ENCODE data around the gene TGM2.
"Not testable (repeated sequence)": the region's sequence is repeated elsewhere in the genome, so short reads cannot be mapped to it uniquely, and the experiment has no call there.

The TGM2 gene

DNA sequence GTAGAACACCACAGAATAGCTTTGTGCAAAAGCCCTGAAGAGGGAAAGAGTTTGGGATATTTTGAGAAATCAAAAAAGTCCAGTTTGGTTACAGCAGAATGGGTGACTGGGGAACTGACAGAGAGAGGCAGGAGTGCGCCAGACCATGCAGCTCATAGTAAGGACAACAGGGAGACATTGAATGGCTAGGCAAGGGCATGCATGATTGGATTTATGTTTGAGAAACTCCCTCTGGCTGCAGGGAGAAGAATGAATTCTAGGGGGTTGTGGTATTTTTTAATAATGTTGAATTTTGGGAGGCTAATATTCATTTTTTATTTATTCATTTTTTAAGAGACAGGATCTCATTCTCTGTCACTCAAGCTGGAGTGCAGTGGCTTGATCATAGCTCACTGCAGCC lies 49.9 kb downstream of the TGM2 start:
- Mint-ChIP-seq H3K9me3 (no peaks in the 10 kb centered on the region), H3K27me3 (no peaks in the 10 kb centered on the region), H3K4me3 (no peak overlapping the region), H3K4me1 (peaks cover 5% of the 10 kb centered on the region), H3K27ac (no peak overlapping the region)
- ATAC-seq (no peak), DNase-seq (no peak)

DNA sequence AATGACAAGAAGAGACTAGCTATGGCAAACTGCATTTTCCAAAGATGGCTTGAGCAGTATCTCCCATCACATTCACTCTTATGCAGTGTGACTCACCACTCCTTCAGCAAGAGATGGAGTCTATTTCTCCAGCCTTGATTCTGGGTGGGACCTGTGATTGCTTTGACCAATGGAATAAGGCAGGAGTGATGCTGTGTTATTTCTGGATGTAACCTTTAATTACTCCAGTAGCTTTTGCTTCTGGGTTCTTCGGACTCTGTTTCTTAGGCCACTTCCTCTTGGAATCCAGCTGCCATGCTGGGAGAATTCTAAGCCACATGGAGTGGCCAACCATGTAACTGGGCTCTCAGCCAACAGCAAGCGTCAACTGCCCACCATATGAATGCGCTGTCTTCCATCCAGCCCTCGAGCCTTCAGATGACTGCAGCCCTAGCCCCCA lies 50.7 kb downstream of the TGM2 start:
- Mint-ChIP-seq H3K4me3 (no peak overlapping the region), H3K9me3 (no peaks in the 10 kb centered on the region), H3K27ac (no peak overlapping the region), H3K4me1 (peaks cover 5% of the 10 kb centered on the region), H3K27me3 (no peaks in the 10 kb centered on the region)
- no peak for DNase-seq
- no peak for ATAC-seq

DNA sequence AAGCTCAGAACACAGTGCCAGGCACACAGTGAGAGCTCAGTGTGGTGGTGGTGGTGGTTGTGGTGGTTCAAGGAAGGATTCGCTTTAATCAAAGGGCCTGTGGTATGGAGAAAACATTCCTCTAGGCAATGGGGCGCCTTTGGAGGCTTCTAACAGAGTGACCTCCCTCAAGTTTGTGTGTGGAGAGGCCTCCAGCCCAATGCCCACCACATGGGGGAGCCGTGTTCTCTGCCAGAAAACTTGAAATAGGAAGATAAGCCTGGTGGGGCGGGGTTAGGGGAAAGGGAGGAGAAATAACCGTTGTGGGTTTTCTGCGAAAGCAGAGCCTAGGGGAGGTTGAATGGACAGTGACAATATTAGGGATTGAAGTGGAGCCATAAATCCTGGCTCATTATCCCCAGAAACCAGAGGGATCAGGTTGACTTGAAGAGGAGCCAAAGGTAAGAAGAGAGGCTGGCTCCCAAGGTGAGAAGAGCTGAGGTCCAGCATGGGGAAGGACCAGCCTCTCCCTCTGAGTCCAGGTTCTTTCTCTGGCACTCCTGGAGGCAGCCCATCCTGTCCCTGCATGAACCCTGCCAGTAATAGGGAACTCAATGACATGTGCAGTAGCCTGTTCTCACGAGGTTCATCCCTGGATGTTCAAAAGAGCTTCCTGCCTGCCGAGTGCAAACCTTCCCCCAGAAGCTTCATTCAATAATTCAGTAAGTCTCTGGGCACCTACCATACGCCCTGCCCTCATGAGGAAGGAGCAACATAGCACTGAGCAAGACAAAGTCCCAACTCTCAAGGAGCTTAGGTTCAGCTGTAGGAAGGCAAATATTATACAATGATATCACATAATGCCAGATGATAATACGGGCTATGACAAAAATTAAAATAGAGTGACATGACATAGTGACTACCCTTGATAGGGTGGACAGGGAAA lies 51.4 kb downstream of the TGM2 start:
- ATAC-seq (no peak), DNase-seq (no peak)
- H3K4me1 Mint-ChIP-seq, result peaks cover 5% of the 10 kb centered on the region
- peak overlapping the region; percentile 64 to 75 for H3K27ac Mint-ChIP-seq
- H3K27me3 Mint-ChIP-seq, result no peaks in the 10 kb centered on the region
- no peak overlapping the region for H3K4me3 Mint-ChIP-seq
- no peaks in the 10 kb centered on the region for H3K9me3 Mint-ChIP-seq

DNA sequence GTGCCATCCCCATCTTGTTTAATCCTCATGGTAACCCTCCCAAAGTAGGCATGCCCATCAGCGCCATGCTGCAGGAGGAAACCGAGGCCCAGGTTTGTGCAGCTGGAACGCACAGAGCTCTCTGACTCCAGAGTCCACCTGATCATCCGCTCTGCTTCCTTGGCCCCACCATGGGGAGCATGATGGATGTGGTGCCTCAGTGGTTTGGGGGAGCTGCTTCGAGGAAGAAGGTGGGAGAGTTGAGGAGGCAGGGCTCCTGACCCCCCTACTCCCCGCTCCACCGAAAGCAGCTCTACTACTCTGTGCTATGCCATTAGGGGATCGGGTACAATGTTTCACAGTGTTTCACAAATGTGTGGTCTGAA lies 52.2 kb downstream of the TGM2 start:
- H3K9me3 Mint-ChIP-seq, result no peaks in the 10 kb centered on the region
- no peaks in the 10 kb centered on the region for H3K27me3 Mint-ChIP-seq
- H3K4me3 Mint-ChIP-seq, result no peak overlapping the region
- no peak for ATAC-seq
- DNase-seq, result no peak
- peaks cover 5% of the 10 kb centered on the region for H3K4me1 Mint-ChIP-seq
- no peak overlapping the region for H3K27ac Mint-ChIP-seq

DNA sequence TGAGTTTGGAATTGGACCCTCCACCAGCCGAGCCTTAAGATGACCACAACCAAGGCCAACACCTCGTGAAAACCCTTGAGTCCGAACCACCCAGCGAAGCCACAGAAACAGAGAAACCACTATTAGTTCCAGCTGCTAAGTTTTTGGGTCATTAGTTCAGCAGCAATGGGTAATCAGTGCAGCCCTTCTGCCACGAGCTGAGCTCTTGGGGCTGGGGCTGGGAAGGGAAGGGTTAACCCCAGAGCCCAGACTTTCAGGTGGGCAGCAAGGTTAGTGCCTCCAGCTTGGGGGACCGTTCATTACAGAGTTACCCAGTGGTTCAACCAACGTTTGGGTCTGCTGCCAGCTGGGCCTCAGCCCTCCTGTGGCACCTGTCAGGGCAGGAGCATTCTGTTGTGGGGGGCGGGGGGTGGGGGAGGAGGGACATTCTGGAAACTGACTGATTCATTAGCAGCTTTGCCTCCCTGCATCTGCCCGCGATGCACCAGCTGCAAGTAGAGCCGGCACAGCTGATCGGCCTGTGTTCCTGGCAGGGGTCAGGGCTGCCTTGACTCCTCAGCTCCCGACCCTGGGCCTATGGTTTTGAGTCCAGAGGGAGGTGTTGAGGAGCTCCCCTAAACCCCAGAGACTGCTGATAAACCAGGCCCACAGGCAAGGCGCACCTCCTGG lies 52.7 kb downstream of the TGM2 start:
- ATAC-seq, result no peak
- Mint-ChIP-seq H3K4me3 (no peak overlapping the region), H3K27ac (no peak overlapping the region), H3K9me3 (no peaks in the 10 kb centered on the region), H3K4me1 (peaks cover 5% of the 10 kb centered on the region), H3K27me3 (no peaks in the 10 kb centered on the region)
- DNase-seq, result no peak

DNA sequence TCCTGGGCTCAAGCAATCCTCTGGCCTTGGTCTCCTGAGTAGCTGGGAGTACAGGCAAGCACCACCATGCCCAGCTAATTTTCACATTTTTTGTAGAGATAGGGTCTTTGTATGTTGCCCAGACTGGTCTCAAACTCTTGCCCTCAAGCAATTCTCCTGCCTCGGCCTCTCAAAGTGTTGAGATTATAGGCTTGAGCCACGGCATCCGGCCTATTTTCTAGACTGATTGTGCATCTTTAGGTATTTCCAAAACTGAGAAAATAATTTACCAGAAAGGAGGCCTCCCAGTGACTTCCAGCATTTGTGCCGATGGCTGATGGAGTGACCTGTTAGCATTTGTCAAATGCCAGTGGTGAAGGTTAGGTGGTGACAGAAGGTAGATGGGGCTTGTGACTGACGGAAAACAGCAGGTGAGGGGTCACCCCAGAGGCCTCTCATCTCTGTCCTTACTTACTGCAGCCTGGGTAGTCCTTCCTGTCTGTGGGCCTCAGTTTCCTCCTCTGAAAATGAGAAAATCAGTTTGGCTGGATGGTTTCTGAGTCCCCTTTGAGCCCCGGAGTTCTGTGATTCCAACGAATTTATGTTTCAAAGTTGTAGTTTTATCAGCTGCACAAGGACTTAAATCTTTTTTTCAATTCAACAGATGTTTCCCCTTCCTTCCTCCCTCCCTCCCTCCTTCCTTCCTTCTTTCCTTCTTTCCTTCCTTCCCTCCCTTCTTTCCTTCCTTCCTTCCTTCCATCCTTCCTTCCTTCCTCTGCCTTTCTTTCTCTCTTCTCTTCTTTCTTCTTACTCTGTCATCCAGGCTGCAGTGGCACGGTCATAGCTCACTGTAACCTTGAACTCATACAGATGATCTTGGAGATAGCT lies 53.5 kb downstream of the TGM2 start:
- ATAC-seq, result no peak
- no peak overlapping the region for H3K4me3 Mint-ChIP-seq
- DNase-seq, result no peak
- H3K9me3 Mint-ChIP-seq, result no peaks in the 10 kb centered on the region
- peaks cover 5% of the 10 kb centered on the region for H3K4me1 Mint-ChIP-seq
- no peaks in the 10 kb centered on the region for H3K27me3 Mint-ChIP-seq
- no peak overlapping the region for H3K27ac Mint-ChIP-seq

DNA sequence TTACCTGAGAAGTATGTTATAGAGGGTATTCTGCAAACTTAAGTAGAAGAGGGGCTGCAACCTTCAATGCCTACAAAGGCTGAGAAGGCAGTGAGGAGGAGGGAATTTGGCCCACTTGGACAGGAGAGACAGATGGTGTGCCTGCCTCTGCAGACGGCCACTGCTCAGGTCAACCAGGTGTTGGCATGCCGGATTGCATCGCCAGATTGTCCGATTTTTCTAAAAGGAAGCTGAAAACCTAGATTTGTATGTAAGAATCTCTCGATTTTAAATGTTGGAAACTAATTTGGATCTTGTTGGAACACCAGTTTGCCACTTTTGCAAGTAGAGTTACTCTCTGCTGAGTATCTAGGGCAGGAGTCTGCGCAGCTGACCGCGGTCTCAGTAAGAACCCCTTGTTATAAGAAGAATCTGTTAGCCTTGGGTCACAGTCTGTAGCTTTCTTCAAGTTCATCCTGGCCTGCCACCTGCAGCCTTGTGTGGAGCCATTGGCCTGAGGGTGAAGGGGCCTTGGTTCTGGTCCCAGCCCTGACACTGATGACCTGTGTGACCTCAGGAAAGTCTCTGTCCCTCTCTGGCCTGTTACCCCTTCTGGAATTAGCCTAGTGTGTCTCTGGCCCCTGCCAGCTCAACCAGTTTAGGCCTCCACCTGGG lies 54.4 kb downstream of the TGM2 start:
- DNase-seq, result no peak
- Mint-ChIP-seq H3K27me3 (no peaks in the 10 kb centered on the region), H3K9me3 (no peaks in the 10 kb centered on the region), H3K4me3 (no peak overlapping the region), H3K27ac (no peak overlapping the region), H3K4me1 (peaks cover 5% of the 10 kb centered on the region)
- ATAC-seq, result no peak

DNA sequence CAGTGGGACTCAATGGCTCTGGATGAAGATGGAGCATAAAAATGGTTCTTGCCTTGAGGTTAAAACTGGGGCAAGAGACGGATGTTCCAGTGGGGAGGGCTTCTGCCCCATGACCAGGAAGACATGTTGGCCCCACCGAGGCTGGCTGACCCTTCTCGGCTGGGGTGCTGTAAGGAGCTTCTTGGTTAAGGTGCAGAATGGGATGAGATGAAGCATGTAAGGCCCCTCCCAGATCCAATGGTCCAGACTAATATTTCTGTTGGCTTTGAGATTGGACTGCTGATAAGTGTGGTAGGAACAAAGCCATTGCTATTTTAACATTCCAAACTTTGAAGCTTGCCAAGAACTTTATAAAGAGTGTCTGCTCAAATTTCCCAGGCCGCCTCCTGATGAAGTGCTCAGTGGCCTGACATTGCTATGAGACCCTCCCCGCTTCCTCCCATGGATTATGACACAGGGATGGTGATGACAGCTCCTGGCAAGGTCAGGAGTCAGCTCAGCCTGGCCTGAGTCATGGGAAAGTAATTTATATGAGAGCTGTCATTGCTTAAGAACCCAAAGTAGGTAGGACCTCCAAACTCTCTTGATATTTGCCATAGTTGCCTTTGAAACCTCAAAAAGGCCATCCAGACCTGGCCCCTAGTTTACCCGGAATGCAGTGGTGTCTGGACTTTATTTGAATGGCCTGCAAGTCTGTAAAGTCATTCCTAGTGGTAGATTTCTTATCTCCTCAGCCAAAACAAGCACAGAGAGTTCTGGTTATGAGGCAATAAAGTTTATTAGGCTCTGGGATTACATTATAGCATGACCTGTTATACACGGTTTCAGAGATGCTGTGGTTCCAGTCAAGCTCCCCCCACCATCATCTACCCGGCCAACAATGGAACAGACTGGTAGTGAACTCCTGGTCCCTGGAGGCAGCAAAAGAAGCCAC lies 55.2 kb downstream of the TGM2 start:
- Mint-ChIP-seq H3K27me3 (no peaks in the 10 kb centered on the region), H3K4me1 (peaks cover 5% of the 10 kb centered on the region), H3K4me3 (no peak overlapping the region), H3K9me3 (no peaks in the 10 kb centered on the region), H3K27ac (no peak overlapping the region)
- DNase-seq, result no peak
- ATAC-seq, result no peak

DNA sequence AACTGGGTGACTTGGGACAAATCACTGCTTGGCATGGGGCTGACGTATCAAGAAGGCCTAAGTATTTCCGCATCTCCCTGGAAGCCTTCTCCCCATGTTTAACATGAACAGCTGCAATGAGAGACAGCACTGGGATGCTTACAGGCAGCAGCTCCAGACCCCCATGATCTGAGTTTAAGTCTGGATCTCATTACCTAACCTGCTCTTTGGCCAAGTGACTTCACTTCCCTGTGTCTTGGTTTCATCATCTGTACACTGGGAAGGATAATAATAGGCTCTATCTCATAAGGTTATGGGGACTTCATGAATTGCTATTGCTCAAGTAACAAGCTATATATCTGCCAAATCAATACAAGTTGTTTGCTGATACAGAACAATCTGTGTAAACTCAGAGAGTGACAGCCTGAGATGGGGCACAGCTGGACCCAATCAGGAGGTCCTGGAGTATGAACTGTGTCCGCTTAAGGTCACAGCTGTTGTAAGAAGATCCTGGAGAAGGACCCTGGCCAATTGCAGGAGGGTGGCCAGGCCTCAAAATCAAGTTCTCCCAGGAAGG lies 56.0 kb downstream of the TGM2 start:
- H3K27ac Mint-ChIP-seq, result peak overlapping the region in 1 of 2 donors; percentile 75
- no peaks in the 10 kb centered on the region for H3K9me3 Mint-ChIP-seq
- peaks cover 5% of the 10 kb centered on the region for H3K4me1 Mint-ChIP-seq
- DNase-seq (no peak), ATAC-seq (no peak)
- H3K27me3 Mint-ChIP-seq, result no peaks in the 10 kb centered on the region
- H3K4me3 Mint-ChIP-seq, result no peak overlapping the region

DNA sequence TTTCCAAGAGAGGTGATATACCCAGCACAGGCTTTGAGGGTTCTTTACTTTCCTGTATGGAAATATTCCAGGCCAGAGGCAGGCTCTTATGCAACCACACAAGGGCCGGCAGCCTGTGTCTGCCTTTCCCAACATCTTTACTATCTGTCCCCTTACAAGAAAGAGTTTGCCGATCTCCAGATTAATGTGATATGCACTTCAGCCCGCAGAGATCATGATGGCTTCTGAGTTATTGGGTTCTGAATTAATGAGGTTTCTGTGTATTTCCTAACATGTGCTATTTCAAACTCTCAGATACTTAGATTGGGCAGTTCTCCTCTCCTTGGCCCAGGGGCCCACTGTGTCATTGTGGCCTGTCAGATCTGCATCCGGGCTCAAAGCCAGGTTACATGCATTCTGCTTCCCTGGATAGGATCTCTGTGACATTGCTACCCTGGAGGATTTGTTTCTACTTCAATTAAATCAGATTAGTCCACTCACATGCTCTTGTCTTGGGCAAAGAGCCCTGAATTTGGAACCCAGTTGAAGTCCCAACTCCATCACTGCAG lies 56.6 kb downstream of the TGM2 start:
- no peak for DNase-seq
- no peak for ATAC-seq
- Mint-ChIP-seq H3K4me1 (peaks cover 2% of the 10 kb centered on the region), H3K4me3 (no peak overlapping the region), H3K27me3 (no peaks in the 10 kb centered on the region), H3K9me3 (no peaks in the 10 kb centered on the region), H3K27ac (no peak overlapping the region)

DNA sequence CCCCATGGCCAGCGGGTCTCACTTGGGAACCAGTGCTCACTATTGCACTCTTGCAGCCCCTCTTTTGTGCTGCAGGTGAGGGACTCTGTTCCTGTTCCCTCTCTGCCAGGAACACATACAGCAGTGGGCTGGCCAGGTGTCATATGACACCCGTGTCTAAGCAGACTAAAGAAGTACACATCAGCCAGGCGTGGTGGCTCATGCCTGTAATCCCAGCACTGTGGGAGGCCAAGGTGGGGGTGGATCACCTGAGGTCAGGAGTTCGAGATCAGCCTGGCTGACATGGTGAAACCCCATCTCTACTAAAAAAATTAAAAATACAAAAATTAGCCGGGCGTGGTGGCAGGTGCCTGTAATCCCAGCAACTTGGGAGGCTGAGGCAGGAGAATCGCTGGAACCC lies 57.2 kb downstream of the TGM2 start:
- not testable (repeated sequence) for H3K4me1 Mint-ChIP-seq, H3K4me3 Mint-ChIP-seq, DNase-seq, H3K27ac Mint-ChIP-seq, ATAC-seq, H3K27me3 Mint-ChIP-seq, H3K9me3 Mint-ChIP-seq

DNA sequence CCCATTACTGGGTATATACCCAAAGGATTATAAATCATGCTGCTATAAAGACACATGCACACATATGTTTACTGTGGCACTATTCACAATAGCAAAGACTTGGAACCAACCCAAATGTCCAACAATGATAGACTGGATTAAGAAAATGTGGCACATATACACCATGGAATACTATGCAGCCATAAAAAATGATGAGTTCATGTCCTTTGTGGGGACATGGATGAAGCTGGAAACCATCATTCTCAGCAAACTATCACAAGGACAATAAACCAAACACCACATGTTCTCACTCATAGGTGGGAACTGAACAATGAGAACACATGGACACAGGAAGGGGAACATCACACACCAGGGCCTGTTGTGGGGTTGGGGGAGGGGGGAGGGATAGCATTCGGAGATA lies 57.7 kb downstream of the TGM2 start:
- H3K4me3 Mint-ChIP-seq, ATAC-seq, H3K27me3 Mint-ChIP-seq, H3K4me1 Mint-ChIP-seq, H3K9me3 Mint-ChIP-seq, H3K27ac Mint-ChIP-seq, DNase-seq: not testable (repeated sequence)

DNA sequence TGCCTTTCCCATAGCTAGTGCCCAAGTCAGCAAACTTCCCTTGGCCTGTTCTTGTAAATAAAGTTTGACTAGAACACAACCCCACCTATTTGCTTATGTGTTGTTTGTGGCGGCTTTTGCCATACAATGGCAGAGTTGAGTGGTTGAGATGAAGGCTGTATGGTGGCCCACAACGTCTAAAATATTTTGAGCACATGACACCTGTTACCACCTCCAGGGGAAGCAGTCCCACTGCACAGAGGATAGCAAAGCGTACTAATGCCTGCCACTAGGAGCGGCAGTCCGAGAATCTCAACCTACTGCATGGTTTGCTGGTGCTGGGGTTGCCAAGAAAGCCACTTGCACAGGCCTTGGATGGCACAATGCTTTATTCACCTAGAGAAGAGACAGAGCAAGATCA lies 58.6 kb downstream of the TGM2 start:
- H3K27ac Mint-ChIP-seq, result no peak overlapping the region
- H3K4me1 Mint-ChIP-seq, result no peaks in the 10 kb centered on the region
- DNase-seq (no peak), ATAC-seq (no peak)
- H3K4me3 Mint-ChIP-seq, result no peak overlapping the region
- H3K9me3 Mint-ChIP-seq, result no peaks in the 10 kb centered on the region
- no peaks in the 10 kb centered on the region for H3K27me3 Mint-ChIP-seq

DNA sequence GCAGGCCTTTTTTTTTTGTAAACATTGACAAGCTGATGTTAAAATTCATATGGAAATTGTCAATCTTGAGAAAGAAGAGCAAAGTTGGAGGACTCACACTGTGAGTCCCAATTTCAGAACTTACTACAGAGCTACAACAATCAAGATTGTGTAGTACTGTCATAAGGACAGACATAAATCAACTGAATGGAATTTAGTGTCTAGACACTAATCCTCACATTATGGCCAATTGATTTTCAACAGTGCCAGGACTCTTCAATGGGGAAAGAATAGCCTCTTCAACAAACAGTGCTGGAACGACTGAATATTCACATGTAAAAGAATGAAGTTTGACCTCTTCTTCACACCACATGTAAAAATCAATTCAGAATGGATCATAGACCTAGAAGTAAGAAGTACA lies 60.8 kb downstream of the TGM2 start:
- H3K4me1 Mint-ChIP-seq, result no peaks in the 10 kb centered on the region
- no peak for DNase-seq
- no peak overlapping the region for H3K27ac Mint-ChIP-seq
- no peaks in the 10 kb centered on the region for H3K27me3 Mint-ChIP-seq
- H3K9me3 Mint-ChIP-seq, result peaks cover 12% of the 10 kb centered on the region in 2 donors
- no peak overlapping the region for H3K4me3 Mint-ChIP-seq
- no peak for ATAC-seq
